Measurements from ENCODE around the gene PRCP.

The PRCP gene

DNA sequence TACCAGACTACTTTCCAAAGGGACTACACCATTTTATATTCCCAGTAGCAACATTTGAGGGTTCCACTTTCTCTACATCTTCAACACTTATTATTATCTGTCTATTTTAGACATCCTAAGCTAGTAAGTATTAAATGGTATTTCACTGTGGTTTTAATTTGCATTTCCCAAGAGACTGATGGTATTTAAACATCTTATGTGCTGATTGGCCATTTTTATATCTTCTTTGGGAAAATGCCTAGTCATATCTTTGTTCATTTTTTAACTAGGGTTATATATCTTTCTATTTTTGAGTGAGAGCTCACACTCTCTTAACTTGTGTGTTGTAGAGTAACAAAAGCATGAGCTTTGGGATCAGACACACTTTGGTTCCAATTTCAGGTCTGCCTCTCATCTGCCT, 73.7 kb downstream of the PRCP start:
- no peak for DNase-seq

DNA sequence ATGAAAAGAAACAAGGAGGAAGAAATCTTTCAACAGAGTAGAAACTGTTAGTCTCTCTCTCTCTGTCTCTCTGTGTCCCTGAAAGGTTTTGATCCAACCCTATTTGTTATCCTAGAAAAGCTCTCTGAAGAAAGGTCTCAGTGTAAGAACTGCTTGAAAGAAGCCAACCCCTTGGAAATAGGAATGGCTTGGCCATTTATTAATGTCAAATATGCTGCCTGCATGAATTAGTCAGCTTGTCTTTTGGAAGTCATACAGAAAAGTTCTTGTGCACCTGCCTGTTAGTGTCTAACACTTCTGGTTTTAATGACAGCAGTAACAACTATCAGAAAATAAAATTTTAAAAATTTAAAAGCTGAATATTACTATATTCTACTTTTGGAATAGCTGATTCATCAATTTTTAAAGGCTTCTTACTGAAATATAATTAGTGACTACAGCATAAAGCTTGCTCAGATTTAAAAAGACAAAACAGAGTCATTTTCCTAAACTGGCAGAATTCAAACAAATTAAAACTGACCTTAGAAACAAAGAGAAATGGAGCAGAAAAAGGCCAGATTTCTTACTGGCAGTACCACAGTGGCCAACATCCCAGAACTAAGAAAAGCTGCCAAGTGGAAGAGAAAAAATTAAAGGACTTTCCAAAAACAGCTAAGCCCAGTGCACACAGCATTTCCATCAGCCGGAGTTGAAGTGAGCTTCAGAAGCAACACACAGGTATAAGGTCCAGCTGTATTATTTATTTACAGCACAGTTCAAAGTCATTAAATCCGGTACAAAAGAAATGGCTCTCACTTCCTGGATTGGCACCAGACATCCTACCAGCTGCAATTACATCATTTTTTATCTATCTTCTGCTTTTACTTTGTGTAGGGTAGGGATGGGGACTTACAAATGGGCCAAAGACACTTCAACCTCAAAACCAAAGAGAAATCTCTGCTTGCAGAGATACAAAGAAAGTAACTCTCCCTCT, 76.3 kb downstream of the PRCP start:
- peak; percentile 53 for DNase-seq

DNA sequence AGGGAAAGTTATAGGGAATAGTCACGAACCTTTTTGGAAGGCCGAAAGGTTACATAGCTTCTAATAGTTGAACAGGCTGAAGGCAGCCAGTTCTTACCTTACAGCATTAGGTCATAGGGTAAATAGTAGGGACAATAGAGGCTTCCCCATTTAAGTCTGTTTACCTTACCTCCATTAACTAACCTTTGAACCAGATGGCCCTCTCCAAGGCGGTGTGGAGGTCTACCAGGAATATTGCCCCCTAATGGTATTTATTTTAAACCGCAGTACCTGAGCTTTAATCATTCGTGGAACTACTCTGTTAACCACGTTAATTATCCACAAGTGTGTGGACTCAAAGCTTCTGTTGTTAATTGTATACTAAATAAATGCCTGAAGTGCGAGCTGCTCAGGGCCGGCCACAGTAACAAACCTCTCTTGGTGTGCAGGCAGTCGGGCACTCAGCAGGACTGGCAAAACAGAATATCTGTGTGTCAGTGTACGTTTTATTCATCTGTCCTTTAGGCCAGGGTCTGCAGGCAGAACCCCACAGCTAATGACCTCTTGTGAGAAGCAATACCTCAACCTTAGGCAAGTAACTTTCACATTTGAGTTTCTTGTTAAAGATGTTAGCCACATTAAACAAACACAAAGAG, 81.7 kb downstream of the PRCP start:
- no peak for DNase-seq

DNA sequence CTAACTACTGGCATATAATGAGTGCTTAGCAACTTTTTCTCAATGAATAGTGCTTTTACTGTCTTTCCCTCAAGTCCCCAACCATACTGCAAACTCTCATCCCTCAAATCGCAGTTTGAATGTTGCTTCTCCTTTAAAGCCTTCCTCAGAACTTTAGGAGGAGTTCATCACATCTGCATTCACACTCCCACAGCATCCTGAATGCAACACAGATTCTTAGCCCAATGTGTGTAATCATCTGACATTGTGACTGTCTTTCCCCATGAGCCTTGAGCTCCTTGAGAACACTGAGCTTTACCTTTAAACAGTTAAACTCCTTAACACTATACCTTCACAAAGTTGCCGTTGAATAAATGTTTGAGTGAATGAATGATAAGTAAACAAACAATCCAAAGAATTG, 84.8 kb downstream of the PRCP start:
- no peak for DNase-seq

DNA sequence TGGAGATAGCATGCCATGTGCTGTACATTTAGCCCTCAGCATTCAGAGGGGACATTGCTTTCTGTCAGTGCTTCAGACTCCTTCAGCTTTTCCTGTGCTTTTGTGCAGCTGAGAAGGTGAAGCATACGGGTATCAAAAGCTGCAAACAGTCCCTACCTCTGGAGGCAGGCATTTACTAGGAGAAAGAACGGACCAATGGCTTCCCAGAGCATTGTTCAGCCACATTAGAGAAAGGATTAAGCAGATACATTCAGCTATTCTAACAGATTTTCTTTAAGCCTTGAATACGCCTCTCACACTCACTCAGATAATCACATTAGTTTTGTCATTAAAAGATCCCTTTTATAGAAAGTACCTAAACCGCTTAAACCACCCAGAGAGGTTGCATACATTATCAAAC, 85.9 kb downstream of the PRCP start:
- no peak for DNase-seq

DNA sequence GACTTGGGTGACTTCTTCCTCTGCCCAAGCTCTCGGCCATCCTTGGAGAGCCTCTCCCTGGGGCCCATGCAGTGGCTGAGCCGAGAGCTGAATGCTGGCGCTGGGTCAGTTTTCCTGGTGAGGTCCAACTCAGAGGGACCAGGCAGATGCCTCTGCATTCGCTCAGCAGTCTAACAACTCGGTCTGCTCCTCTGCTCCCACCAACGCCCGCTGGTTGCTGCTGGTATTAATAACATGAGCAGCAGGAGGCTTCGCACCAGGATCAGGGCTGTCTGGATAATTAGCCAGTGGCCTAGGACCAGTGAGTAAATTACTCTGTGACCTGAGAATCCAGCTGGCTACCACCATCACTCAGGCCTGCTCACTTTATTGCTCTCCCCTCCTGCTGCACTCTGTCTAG, 88.9 kb downstream of the PRCP start:
- no peak for DNase-seq

DNA sequence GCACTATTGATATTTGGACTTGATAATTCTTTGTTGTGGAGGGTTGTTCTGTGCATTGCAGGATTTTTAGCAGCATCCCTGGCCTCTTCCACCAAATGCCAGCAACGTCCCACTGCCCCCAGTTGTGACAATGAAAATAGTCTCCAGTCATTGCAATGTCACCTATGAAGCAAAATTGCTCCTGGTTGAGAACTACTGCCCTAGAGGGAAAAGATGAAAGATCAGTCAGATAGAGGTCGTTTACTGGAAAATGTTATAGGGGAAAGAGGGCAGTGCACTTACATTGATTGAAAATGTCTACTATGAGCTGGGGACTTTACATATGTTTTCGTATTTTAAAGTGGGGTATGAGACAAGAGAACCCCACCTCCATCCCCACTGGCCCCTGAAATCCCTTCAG, 89.5 kb downstream of the PRCP start:
- no peak for DNase-seq

DNA sequence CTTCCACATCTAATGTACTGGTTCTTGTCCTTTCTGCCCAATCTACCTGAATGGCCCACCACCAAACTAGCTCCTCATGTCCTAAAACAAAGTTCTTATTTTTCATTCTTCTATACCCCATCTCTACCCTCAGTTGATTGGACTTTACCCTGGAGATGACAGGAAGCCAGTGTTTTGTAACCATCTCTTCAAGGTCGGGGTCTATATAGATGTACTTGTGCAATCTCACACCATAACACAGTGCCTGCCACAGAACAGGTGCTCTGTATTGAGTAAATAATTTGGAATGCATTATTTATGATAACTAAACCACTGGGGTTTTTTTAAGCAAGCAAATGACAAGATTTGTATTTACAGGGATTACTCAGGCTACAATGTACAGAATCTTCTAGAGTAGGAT, 89.9 kb downstream of the PRCP start:
- no peak for DNase-seq

DNA sequence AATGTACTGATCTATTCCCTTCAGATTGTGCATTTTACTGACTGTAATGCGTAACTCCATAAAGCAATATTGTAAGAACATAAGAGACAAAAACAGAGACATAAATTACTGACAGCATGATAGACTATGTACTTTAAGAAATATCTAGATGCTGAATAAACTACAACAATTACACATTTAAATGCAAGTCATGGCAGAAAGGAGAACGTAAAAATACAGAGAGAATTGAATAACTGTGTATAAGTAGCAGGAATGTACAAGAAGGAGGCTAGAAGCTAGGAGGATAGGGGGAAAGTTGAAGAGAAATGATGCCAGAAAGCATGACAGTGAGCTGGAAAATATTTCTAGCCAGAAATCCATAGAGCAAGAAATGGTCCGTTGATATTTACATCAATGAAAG, 92.6 kb downstream of the PRCP start:
- DNase-seq, result no peak

DNA sequence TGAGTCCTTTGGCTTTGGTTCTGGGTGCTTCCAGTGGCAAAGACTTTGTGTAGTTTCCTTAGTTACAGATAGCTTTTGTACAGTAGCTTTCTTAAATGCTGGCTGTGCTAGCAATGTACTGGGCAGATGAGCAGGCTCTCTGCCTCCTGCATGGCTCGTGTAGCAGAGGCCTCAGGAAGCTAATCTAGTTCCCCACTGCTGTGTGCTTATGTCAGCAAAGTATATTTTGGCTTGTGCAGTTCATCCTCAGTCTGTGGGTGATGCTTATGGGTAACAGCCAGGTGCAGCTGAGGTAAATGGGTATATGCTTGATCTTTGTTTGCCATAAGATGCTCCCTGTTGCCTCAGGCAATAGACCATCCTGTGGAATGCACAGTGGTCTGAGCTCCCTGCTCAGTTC, 97.5 kb downstream of the PRCP start:
- DNase-seq, result no peak

DNA sequence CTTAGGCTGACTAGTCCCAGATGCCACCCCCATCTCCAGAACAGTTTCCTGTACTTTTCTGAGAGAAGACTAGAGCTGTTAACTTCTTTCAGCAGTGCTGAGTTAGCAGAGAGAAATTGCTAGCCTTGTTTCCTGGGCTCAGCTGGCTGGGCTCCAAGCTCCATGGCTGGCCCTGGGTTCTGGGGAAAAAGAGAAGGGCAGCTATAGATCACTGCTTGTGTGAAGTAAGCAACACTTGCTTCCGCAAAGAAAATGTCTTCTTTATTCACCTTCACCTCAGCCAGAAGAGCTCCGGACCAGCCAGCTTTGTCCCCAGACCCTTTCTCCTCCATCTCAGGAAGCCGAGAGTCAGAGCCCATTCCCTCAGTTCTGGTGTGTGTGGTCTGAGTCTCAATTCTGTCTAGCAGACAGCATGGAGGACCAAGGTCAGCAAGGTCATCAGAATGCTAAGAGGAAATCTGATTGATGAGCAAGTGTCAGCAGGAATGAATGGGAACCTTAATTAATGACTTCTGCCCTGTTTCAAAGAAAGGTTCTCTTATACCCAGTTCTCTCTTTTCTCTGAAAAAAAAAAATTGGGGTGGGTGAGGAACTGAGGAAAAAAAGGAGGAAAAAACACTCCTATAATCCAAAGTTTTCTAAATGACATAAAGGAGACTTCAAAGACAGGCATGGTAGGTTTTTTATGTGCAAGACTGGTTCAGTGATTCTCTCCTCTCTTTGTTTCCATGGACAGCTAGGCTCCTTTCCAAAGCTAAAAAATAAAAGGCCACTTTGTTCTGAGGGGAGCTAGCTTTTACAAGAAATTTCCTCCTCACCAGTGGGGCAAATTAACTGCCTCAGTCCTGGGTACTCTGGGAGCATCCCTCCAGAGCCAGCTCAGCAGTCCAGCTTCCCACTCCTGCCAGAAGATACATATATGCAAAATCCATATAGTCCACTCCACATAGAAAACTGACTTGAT, 103.0 kb downstream of the PRCP start:
- peak; percentile 7 for DNase-seq

DNA sequence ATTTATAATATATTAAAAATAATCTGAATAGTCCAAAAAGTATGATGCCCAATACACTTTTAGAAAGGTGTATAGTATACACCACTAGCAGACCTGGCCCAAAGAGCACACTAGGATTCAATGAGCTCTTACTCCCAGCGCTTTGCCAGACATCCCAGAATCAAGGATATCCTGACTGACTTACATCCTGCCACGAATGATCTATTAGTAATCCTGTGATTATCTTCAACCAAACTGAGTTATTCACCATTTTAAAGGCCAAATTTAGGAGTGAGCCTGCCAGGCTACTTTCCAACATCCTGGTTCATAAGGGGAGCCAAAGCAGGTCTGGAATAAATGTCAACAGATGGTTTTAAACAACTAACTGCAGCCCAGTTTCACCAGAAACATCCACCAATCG, 105.7 kb downstream of the PRCP start:
- DNase-seq, result no peak

DNA sequence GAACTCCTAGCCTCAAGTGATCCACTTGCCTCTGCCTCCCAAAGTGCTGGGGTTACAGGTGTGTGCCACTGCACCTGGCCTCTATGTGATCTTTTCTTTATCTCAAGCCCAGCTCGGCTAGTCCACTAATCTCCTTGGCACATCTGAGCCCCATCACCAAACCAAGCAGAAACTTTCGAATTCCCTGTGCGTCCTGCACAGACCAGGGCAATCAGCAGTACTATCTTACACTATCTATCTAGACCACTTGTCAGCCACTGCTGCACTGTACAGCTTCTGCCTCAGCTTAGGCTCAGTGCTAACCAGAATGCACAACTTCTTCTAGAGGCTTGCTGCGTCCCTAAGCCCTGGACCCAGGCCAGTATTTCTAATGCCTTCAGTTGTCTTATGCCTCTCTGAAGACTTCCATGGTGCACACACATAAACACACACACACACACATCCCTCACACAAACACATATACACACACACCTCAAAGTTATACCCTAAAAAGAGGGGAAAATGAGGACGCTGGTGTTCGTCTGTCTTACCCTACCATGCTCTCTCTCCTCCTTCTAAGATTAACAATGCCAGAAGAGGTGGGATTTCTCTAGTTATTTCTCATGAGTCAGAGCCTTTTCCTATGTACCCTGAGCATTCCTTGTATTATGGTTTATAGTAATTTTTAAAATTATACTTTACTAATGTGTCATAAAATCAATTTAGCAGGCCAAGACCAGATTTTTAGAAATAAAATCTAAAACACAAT, 107.2 kb downstream of the PRCP start:
- no peak for DNase-seq

DNA sequence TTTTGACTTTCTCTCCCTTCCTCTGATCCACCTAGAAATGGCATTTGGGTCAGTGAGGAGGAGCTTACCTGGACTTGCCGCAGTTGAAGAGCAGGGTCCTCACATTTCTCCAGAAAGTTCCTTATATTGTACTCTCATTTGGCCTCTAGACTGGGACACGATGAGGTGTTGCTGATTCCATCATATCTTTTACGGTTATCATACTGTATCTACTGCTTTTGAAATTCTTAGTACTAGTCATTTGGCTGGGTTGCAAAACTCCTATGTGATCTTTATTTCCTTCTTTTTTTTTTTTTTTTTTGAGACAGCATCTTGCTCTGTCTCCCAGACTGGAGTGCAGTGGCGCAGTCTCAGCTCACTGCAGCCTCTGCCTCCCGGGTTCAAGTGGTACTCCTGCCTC, 107.9 kb downstream of the PRCP start:
- no peak for DNase-seq

DNA sequence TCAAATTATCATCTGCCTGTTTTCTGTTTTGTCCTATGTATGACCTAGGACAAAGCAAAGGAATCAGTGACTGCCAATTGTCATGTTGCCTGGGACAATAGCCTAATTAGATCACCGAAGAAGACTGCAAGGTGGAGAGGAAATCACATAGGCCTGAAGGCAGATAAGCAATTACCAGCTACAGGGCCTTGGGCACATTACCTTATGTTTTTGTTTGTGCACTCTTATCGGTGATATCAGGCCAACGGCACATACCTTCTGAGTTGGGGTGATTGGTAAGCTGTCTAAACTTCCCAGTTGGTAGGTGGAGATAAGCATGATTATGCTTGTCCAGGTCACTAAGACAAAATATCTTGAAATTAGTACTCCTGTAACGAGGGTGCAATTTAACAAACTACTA, 108.5 kb downstream of the PRCP start:
- no peak for DNase-seq

DNA sequence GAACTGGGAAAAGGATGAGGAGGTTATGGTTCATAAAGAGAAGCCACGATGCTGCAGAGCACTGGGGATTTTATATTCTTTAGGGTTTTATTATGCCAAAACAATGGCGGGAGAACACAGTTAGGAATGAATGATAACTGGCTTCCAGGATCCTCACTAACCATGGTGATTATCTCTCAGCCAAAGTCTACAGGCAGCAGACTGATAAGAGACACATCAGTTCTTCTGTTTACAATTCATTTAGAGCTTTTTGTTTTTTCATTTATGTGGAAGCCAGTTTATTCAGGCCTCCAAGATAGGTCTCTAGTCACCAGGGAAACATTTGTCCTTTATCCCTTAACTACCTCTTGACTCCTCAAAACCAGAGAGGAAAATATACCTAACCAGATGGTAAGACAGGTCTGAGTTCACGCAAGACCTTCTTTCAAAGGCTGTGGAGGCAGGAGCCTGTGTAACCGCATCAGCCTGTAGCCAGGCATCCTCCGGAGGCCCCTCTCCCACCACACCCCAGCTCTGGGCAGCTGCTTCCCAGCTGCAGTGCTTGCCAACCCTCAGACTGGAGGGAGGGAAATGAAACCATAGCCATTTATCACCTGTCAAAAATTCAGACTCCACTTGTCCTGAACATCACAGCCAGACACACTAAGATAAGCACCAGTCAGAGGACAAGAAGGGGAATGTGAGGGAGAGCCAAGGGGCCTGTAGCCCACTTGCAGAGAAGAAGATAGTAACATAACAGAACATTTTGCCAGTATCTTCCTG, 109.3 kb downstream of the PRCP start:
- peak; percentile 65 for DNase-seq

DNA sequence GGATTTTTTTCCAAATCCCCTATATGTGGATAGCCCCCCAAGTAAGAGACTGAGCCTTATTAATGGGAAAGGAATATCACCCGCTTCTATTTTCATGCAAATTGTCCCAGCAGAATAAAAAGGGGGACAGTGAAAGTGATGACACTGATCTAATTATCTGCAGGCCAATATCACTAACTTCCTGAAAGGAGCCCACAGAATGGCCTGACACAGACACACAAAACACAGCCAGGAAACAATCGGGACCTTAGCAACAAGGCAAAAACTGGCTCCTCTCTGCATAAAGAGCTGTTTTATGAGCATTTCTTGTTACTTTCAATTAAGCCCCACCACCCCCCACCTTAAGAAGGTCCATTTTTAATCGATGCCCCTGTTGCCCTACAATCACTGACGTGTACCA, 112.2 kb downstream of the PRCP start:
- DNase-seq, result no peak

DNA sequence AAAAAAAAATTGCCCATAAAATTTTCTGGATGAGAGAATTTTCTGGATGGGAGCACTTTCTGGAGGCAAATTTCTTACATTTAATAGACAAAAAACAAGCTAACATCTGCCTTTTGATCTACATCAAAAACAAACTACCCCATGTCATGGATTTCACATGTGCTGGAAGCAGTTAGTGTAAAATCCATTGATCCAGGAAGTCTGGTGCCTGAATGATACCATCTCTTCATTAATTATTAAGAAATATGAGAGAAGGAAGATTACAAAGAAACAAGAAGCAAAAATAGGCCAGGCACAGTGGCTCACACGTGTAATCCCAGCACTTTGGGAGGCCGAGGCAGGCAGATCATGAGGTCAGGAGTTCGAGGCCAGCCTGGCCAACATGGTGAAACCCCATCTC, 113.4 kb downstream of the PRCP start:
- DNase-seq, result no peak

DNA sequence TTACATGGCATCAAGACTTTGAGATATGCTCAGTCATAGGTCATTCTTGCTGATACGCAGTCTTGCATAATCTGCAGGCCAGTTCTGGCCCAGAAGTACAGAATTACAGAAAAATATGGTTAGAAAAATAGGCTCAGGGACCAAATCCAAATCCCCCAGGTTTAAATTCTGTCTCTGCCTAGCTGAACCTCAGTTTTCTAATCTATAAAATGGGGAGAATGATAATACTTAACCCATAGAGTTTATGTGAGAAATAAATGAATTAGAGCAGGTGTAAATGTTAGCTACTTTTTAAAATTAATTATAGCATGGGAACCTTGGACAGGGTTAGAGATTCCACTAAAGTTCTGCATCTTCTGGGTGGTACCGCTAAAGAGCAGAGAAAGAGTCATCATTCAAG, 114.2 kb downstream of the PRCP start:
- no peak for DNase-seq

DNA sequence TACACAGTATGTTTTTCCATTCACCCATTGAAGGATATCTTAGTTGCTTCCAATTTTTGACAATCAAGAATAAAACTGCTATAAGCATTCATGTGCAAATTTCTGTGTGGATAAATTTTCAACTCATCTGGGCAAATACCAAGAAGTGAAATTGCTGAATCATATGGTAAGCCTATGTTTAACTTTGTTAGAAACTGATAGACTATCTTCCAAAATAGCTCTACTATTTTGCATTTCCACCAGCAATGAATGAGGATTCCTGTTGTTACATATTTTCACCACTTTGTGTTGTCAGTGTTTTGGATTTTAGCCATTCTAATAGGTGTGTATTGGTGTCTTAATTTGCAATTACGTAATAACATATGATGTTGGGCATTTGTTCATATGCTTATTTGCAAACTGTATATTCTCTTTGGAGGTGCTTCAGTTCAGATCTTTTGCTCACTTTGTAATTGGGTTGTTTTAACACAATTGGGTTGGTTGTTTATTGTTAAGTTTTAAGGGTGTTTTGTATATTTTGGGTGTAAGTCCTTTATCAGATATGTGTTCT, 117.3 kb downstream of the PRCP start:
- DNase-seq, result no peak

DNA sequence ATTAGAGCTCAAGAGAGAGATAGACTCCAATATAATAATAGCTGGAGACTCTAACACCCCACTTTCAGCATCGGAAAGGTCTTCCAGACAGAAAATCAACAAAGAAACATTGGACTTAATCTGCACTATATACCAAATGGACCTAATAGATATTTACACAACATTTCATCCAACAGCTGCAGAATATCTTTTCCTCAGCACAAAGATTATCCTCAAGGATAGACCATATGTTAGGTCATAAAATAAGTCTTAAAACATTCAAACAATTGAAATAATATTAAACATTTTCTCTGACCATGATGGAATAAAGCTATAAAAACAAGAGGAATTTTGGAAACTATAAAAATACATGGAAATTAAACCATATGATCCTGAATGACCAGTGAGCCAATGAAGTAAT, 121.5 kb downstream of the PRCP start:
- DNase-seq, result no peak

DNA sequence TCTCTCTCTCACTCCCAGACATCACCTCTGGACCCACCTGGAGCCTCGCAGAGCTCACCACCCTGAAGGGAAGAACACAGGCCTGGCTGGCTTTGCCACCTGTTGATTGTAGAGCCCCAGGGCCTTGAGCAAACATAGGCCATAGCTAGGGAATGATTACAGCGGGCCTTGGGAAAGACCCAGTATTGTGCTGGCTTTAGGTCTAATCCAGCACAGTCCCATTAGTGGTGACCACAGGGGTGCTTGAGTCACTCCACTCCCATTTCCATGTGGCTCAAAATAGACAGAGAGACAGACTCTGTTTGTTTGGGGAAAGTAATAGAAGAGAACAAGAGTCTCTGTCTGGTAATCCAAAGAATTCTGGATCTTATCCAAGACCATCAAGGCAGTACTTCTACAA, 123.9 kb downstream of the PRCP start:
- no peak for DNase-seq

All from NCI-H1105 treated with DMSO at 0.1 percent for 48 hours (cell line).